HG03280 (cell line): Measurements from ENCODE around the gene ECEL1.

Source experiments
- ATAC-seq: cut with Tn5 transposase; IDR thresholded peaks from one replicate; pipeline ENCODE4 v1.9.1; 2021; ENCODE audit warnings: mild to moderate bottlenecking, moderate library complexity; ENCODE audit not compliant: unreplicated experiment

Gene ECEL1

DNA sequence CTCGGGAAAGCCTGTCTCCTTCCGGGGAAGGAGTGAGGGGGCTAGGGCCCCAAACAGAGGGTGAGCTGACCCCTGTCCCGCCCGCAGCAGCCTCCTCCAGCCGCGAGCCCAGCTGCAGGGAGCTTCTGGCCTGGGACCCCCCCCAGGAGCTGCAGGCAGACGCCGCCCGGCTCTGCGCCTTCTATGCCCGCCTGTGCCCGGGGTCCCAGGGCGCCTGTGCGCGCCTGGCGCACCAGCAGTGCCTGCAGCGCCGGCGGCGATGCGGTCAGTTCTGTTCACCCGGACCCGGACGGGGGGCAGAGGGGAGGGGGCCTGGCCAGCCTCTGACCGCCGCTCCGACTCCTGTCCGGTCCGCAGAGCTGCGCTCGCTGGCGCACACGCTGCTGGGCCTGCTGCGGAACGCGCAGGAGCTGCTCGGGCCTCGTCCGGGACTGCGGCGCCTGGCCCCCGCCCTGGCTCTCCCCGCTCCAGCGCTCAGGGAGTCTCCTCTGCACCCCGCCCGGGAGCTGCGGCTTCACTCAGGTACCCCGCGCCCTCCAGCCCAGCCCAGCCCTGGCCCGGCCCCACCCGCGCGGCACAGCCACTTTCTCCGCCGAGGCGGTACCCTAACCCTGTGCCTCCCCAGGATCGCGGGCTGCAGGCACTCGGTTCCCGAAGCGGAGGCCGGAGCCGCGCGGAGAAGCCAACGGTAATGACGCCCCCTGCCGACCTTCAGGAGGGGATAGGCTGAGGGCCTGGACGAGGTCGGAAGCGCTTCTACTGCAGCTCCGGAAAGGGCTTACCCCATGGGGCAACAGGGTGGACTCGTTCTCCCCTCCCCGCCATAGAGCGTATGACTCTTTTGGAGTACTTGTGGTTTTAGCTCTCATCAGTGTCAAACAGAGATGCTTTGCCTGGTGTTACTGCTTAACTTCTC is 36.3 kb upstream of the ECEL1 start:
- ATAC-seq = no peak

DNA sequence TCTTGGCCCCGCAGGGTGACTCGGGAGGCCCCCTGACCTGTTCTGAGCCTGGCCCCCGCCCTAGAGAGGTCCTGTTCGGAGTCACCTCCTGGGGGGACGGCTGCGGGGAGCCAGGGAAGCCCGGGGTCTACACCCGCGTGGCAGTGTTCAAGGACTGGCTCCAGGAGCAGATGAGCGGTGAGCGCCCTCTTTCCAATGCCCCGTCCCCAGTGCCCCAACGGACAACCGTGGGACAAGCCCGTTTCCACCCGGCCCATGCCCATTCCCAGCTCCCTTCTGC is 35.7 kb upstream of the ECEL1 start:
- ATAC-seq = no peak

DNA sequence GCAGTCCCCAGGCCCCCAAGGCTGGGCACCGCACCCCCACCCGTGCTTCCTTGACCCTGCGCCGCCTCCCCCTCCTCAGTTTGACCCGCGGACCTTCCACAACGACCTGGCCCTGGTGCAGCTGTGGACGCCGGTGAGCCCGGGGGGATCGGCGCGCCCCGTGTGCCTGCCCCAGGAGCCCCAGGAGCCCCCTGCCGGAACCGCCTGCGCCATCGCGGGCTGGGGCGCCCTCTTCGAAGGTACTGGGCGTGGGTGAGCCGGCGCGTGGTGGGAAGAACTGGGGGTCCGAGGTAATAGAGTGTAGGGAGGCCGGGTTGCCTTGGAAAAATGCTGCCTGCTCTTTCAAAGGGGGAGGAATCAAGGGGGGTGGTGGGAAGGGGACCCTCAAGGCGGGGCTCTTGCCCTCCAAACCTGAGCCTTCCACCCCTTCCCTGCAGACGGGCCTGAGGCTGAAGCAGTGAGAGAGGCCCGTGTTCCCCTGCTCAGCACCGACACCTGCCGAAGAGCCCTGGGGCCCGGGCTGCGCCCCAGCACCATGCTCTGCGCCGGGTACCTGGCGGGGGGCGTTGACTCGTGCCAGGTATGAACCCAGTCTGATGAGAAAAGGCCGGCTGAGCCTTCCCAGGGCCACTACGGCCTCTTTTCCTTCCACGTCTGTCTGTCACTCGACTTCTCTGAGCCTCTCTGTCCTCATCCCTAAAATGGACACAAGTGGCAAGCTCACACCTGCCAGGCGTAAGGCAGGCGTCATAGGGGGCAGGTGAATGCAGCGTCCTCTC is 35.2 kb upstream of the ECEL1 start:
- no peak for ATAC-seq

DNA sequence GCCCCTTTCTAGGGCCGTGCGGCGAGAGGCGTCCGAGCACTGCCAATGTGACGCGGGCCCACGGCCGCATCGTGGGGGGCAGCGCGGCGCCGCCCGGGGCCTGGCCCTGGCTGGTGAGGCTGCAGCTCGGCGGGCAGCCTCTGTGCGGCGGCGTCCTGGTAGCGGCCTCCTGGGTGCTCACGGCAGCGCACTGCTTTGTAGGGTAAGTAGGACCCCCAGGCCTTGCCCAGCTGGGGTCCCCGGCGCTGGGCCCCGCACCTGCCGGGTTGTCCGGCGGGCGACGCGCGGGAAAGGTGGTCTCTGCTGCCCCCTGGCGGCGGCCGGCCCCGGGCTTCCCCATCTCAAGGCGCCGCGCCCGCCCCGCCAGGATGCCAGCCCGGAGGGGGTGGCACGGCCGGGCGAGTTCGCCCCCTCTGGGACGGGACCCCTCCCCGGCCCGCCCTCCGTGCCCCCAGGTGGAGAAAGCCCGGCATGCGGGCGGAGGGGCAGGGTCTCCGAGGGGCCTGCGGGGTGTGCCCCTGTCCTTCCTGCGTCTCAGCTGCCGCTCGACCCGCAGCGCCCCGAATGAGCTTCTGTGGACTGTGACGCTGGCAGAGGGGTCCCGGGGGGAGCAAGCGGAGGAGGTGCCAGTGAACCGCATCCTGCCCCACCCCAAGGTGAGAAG is 34.5 kb upstream of the ECEL1 start:
- no peak for ATAC-seq

DNA sequence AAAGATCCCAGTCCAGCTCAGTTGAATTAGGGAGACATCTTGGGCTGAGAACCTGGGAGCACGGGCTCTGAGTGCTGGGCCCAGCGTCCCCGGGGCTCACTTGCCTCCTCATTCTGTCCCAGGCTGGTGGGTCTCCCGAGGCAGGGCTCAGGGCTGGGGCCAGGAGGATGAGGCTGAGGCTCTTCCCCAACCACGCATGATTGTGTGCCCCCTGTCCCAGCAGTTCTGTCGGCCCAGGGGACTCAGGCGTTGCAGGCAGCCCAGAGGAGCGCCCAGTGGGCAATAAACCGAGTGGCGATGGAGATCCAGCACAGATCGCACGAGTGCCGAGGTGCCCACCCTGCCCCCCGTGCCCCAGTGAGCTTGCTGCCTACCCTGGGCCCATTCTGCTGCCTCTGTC is 33.5 kb upstream of the ECEL1 start:
- ATAC-seq = no peak

DNA sequence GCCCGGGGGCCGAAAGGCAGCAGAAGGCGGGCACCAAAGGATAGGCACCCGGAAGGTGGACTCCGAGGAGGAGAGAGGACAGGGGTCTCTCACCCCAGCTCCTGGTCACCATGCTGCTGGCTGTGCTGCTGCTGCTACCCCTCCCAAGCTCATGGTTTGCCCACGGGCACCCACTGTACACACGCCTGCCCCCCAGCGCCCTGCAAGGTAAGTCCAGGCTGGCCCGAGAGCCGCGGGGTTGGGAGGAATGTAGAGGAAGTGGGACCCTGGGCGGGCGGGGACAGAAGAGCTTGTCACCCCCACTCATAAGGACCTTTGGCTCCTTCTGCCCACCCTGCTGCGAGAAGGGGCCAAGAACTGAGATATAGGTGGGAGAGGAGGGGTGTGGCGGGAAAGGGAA is 32.9 kb upstream of the ECEL1 start:
- ATAC-seq = no peak

DNA sequence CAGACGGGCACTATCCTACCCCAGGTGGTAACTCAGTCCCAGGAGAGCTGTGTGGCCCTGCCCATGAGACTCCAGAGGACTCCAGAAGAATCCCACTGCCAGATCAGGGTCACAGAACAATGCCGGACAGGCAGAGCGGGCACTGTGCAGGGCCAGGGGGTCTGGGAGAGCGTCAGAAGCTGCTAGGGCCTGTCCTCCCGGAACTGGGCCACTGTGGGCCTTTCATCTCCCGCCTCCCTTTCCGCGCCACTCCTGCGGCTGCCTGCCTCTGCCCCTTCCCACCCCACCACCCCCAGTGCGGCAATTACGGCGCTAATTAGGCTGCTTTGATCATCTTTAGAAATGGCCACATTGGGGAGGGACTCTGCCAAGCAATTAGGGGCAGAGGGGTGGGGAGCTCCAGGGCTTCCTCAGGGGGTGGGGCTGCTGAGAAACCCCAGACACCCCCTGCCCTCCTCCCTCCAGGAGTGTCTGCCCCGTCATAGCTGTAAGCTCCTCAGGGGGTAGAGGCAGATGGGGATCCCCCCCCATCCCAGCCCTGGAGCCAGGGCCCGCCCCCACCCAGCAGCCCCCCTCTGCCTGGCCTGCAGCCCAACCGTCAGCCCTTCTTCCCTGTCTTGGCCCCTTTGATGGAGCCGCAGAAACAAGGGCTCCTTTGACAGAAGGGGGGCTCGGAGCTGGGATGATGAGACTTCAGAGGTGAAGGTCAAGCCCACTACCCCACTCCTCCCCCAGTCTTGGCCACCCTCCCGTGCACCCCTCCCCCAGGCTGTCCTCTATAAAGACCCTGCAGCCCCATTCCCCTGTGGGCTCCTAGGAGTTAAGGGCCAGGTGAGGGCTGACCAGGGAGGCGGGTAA is 32.2 kb upstream of the ECEL1 start, which contains the start of gene PRSS56:
PRSS56 (plus strand) TSS at position 808 of the 858 bp plus-strand sequence. CDS start 211 bp downstream, outside the sequence.
- no peak for ATAC-seq

DNA sequence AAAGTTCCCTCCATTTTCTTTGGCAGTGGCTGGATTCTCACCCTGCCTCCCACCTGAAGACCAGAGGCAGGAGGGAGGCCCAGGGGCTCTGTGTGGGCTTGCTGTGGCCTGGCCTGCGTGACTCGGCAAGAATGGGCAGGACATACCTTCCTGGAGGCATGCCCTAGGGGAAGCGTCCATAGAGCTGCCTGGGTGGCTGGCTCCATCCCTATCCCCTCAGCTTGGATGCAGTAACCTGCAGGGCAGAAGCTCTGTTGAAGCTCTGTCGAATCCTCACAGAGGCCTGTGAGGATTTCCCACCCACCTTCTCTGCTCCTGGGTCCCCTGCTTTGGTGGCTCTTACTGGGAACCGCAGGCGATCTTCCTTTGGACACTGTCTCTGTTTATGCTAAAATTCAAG is 31.2 kb upstream of the ECEL1 start:
- ATAC-seq = no peak

DNA sequence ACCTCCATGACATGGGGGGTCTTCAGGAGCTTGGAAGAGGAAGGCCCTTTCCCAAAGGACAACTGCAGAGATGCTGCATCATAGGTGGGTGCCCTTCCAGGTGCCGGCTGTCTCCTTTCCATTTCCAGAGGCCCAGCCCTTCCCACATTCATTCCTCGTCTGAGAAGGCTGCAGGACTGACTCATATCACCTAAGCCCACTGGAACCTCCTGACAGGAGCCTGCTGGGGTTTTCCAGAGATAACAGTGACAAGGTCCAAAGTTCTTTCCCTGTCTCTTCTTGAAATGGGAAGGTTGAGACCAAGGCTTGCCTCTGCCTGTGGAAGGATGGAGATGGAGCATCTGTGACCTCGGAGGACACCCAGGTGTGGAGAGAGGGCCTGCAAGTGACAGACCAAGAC is 28.9 kb upstream of the ECEL1 start:
- ATAC-seq = no peak

DNA sequence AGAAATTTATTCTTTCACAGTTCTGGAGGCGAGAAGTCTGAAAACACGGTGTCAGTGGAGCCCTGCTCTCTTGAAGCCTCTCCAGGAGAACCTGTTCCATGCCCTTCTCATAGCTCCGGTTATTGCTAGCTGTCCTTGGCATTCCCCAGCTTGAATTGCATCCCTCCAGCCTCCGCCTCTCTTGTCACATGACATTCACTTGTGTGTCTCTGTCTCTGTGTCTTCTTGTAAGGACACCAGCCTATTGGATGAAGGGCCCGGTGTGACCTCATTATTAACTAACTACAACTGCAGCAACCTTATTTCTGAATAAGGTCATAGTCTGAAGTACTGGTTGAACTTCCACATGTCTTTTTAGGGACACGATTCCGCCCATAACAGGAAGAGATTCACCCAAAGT is 28.0 kb upstream of the ECEL1 start:
- ATAC-seq = no peak

DNA sequence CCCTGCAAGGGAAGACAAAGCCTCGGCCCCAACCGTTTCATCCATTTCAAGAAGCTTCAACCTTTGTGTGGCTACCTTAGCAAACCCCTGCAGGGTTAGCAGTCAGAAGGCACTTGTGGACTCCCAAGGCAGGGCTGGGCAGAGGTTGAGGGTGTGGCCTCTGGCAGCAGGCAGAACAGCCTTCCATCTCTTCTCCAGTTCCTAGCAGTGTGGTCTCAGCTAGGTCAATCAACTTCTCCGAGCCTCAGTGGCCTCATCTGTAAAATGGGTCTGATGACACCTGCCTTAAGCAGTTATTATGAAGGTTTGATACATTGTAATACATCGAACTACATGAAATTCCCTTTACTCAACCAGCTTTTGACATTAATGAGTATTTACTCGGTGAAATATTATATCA is 25.7 kb upstream of the ECEL1 start:
- ATAC-seq = no peak

DNA sequence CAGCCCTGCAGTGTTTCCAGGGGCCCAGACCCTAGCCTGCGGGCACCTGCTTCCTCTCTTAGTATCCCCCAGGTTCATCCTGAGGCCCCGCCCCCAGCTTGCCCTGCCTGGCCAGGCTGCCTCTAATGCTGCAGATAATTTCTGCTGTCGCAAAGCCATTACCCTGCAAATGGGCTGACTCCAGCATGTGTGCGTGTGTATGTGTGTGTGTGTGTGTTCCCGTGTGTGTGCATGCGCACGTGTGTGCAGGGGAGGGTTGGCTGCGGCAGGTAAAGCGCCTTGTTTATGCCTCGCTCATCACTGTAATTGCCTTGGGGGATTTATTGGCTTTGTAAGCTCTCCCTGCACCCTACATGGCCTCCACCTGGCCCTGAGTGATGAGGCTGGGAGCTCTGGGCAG is 25.0 kb upstream of the ECEL1 start:
- ATAC-seq = no peak

DNA sequence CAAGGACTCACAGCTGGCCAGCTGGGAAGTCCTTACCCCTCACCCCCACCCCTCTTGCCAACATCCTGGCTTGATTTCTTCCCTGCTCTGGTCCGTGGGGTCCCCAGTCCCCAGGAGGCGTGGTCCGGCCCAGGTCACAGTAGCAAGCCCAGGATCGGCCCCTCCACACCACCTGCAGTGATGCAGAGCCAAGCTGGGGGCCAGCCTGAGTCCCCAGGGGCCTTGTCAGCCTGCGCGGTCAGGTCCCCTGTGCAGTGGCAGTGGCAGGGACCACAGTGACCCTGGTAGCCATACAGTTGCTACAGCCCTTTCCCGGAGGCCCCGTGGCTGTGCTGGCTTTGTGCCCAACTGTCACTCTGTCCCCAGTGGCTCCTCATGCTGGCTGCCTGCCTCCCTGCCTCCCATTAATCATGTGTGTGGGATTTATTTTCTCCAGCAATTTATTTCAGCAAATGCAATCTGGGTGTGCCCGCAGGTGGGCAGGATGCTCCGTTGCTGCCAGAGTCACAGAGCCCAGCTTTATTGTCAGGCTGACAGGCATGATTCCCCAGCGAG is 23.8 kb upstream of the ECEL1 start:
- ATAC-seq = no peak

DNA sequence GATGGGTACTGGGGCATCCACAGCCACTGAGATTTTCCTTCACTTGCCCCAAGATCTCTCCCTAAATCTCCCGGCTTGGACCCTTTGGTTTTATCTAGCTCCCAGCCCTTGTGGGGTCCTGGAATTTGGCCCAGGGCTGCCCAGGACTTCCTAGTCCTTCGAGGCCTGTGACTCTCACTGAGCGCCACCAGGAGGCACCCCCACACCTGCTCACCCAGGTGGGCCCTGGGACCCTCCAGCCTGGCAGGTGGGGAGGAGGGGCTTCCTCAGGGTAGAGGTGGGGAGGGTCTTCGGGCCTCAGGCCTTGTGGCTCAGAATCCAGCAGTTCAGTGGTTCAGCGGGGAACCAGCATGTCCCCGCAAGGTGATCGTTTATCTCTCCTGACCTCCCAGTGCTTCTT is 20.6 kb upstream of the ECEL1 start:
- no peak for ATAC-seq

DNA sequence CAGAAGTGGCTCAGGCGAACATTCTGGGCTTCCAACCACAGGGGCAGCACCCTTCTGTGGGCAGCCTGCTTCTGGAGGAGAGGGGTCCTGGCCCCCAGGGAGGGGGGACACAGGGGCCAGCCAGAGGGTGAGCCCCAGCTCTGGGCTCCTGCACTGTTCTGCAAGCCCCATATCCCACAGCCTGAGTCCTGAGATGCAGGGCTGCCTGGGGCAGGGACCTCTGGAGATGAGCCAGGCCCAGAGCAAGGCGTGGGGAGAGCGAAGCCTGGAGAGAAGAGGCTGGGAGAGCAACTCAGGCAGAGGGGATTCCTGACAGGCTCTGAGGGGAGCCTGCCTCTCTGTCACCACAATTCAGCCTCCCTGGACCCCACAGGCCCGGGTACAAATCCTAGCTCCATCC is 19.1 kb upstream of the ECEL1 start:
- no peak for ATAC-seq

DNA sequence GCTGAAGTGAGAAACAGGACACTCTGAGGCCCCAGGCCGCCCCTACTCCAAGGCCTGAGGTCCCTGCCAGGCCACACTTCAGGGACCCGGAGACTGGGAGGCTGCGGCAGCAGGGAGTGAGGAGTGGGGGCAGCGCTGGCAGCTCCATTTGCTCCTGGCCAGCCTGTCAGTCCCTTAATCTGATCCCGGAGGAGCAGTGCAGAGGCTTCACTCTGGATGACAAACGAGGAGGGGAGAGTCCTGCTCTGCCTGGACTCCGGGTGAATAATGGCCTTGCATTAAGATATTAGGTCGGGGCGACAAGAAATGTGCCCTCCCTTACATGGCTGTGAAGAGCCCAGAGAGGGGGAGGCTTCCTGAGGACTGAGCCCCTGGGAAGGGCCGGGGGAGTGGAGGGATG is 18.2 kb upstream of the ECEL1 start:
- no peak for ATAC-seq

DNA sequence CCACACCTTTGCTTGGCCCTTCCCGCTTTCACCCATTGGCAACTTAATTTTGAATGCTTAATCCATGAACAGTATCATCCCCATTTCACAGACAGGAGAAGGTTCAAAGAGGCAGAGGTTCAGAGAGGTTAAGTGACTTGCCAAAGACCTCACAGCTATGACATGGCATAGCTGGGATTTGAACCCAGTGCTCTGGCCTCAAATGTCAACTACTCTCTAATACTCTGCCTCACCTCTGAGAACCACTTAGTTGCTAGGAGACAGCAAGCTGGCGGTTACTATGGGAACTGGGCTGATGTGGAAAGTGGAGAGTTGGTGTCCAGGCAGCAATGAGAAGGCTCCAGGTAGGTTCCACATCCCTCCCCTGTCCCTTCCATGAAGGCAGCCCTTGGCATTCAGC is 16.8 kb upstream of the ECEL1 start:
- no peak for ATAC-seq

DNA sequence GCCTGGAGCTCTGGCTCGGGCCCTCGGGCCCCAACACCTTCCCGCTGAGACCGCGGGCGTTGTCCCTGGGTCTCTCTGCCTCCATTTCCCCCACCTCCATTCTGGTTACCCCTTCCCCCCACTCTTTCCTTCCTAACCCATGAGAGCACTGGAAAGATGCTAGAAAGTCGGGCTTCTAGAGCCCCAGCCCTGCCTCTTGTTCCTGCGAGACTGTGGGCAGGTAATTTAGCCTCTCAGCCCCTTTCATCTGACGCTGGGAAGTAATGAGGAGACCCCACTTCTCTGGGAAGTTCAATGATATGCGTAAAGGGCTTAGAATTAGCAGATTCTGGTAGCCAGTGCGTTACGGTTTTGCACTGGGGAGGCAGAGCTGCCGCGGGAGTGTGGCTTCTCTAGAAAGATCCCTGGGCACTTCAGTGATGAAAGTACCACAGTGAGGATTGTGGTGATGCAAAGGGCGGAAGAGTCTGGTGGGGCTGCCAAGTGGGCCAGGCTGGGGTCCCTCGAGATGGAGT is 16.2 kb upstream of the ECEL1 start:
- ATAC-seq = no peak

DNA sequence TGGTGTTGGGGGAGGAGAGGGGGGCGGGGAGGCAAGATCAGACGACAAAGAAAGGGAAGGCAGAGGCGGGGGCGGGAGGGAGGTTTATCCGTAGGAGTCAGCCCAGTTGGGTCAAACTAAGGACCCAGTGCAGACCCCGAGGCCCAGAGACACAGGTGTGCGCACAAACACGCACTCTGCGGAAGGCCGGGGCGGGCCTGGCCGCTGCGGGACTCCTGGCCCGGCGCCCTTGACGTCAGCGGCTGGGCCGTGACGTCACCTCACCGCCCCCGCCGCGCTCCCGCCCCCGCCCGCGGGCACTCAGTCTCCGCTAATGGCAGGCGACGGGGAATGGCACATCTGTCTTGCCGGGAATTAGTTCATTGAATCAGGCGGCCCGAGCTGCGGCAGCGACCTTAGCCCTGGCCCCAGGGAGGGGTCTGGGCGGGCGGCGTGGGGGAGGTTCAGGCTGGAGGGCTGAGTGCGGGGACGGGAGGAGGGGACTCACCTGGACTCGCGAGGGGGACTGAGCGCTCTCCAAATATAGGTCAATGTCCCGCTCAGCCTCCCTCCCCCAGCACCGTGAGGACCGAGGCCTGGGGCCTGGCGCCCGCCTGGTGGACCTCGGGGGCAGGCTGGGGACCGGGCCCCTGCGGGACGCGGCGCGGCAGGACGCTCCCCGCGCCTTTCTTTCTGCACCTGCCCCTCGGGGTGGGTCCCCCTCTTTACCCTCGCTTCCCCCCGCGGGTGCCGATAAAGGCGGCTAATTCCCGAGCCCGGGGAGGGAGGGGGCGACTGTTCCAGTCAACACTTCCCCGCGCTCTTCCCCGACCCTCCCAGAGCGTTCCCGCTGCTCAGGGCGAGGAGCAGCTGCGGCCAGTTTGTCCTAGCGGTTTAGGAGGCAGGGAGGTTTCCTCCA is 15.5 kb upstream of the ECEL1 start:
- ATAC-seq = no peak
